ENCODE data around the gene FBN1. TPM values are rescaled to one million over a fixed set of nuclear protein-coding genes. Genes with fewer than 3 reads are reported as not detected.

FBN1 gene
- total RNA-seq, 4 donors from 2014 or later = 17.6 to 106 (median 31.2) TPM

- H3K4me3 ChIP-seq = no peak overlapping the region
- WGBS, 2 donors (ENCODE audit: low coverage in 1 of 2) = 80% methylated on average over 2 of the region's 2 CpGs
- DNase-seq = no peak
- no peaks in the 10 kb centered on the region for H3K9me3 ChIP-seq
- intact Hi-C loops (cut with DNase I; ENCODE audit: low total_unique reads) (no loop called here), in situ Hi-C loops (cut with MboI; ENCODE audit: low pct_ligation_motif_present in 1 of 4, low pct_unique_long_range_greater_than_20kb in 1 of 4, low sequenced_read_pairs in 3 of 4) (no loop called here)
- H3K36me3 ChIP-seq = peaks cover 0 to 7% (median 0%) of the 10 kb centered on the region in 4 donors
- TF ChIP-seq POLR2AphosphoS5 (IDR thresholded peaks at IDR 0.05) = no peak
- no peak for TF ChIP-seq EP300 (IDR thresholded peaks at IDR 0.05; ENCODE audit: low read depth)
- no peak for TF ChIP-seq POLR2A (IDR thresholded peaks at IDR 0.05)
- no peaks in the 10 kb centered on the region for H3K27me3 ChIP-seq
- H3K27ac ChIP-seq = no peak overlapping the region
- no peaks in the 10 kb centered on the region for H3K4me1 ChIP-seq
Measured at GRCh38 chr15:48442011-48442410, 203.5 kb downstream of the FBN1 start.

GRCh38 chr15:48440084-48440483 lies 205.4 kb downstream of the FBN1 start:
- no peaks in the 10 kb centered on the region for H3K27me3 ChIP-seq
- H3K4me3 ChIP-seq = no peak overlapping the region
- no peaks in the 10 kb centered on the region for H3K36me3 ChIP-seq
- H3K27ac ChIP-seq = peak overlapping the region in 1 of 4 donors; percentile 25
- WGBS, 2 donors (ENCODE audit: low coverage in 1 of 2) = 0 to 53% methylated on average over 1 to 3 of the region's 3 CpGs
- TF ChIP-seq EP300 (IDR thresholded peaks at IDR 0.05; ENCODE audit: low read depth) (no peak), CTCF (IDR thresholded peaks at IDR 0.05) (no peak), POLR2A (IDR thresholded peaks at IDR 0.05) (no peak), POLR2AphosphoS5 (IDR thresholded peaks at IDR 0.05) (no peak)
- H3K4me1 ChIP-seq = no peaks in the 10 kb centered on the region
- intact Hi-C loops (cut with DNase I; ENCODE audit: low total_unique reads) = no loop called here
- DNase-seq = no peak
- no peaks in the 10 kb centered on the region for H3K9me3 ChIP-seq
- in situ Hi-C loops (cut with MboI; ENCODE audit: low pct_ligation_motif_present in 1 of 4, low pct_unique_long_range_greater_than_20kb in 1 of 4, low sequenced_read_pairs in 3 of 4) = no loop called here

GRCh38 chr15:48437178-48437577 lies 208.3 kb downstream of the FBN1 start:
- no peak overlapping the region for H3K4me3 ChIP-seq
- no peaks in the 10 kb centered on the region for H3K9me3 ChIP-seq
- TF ChIP-seq POLR2A (IDR thresholded peaks at IDR 0.05) (no peak), POLR2AphosphoS5 (IDR thresholded peaks at IDR 0.05) (no peak), EP300 (IDR thresholded peaks at IDR 0.05; ENCODE audit: low read depth) (no peak), CTCF (IDR thresholded peaks at IDR 0.05) (no peak)
- 78 to 94% methylated on average over 3 of the region's 3 CpGs for WGBS, 2 donors (ENCODE audit: low coverage in 1 of 2)
- in situ Hi-C loops (cut with MboI; ENCODE audit: low pct_ligation_motif_present in 1 of 4, low pct_unique_long_range_greater_than_20kb in 1 of 4, low sequenced_read_pairs in 3 of 4) (no loop called here), intact Hi-C loops (cut with DNase I; ENCODE audit: low total_unique reads) (no loop called here)
- DNase-seq = no peak
- H3K27ac ChIP-seq = no peak overlapping the region
- no peaks in the 10 kb centered on the region for H3K27me3 ChIP-seq
- no peaks in the 10 kb centered on the region for H3K4me1 ChIP-seq
- H3K36me3 ChIP-seq = no peaks in the 10 kb centered on the region

- Histone ChIP-seq H3K4me3 (no peak overlapping the region), H3K9me3 (no peaks in the 10 kb centered on the region), H3K27me3 (no peaks in the 10 kb centered on the region), H3K27ac (no peak overlapping the region), H3K4me1 (no peaks in the 10 kb centered on the region), H3K36me3 (no peaks in the 10 kb centered on the region)
- intact Hi-C loops (cut with DNase I; ENCODE audit: low total_unique reads) (no loop called here), in situ Hi-C loops (cut with MboI; ENCODE audit: low pct_ligation_motif_present in 1 of 4, low pct_unique_long_range_greater_than_20kb in 1 of 4, low sequenced_read_pairs in 3 of 4) (no loop called here)
- no peak for TF ChIP-seq POLR2AphosphoS5 (IDR thresholded peaks at IDR 0.05)
- TF ChIP-seq CTCF (IDR thresholded peaks at IDR 0.05) = no peak
- no peak for TF ChIP-seq EP300 (IDR thresholded peaks at IDR 0.05; ENCODE audit: low read depth)
- no peak for TF ChIP-seq POLR2A (IDR thresholded peaks at IDR 0.05)
- 78 to 88% methylated on average over 4 of the region's 4 CpGs for WGBS, 2 donors (ENCODE audit: low coverage in 1 of 2)
- DNase-seq = no peak
Measured at GRCh38 chr15:48435321-48435720, 210.2 kb downstream of the FBN1 start.
